ENCODE results near the gene SCYL1.

SCYL1 gene

GRCh38 chr11:65491163-65491465, 33.8 kb upstream of the SCYL1 start:
- no peak for TF ChIP-seq REST (IDR thresholded peaks at IDR 0.05; ENCODE audit: insufficient read depth in 1 of 2, low read depth in 2 of 2, low read length in 2 of 2)
- TF ChIP-seq SIN3A (IDR thresholded peaks at IDR 0.05; ENCODE audit: borderline replicate concordance, insufficient read depth, low read length), result no peak
- TF ChIP-seq FOXP2 (optimal IDR thresholded peaks at IDR 0.05; ENCODE audit: borderline replicate concordance, extremely low read depth, extremely low read length, insufficient read depth), result no peak
- no peak for TF ChIP-seq POLR2AphosphoS5 (IDR thresholded peaks at IDR 0.05; ENCODE audit: low read depth, low read length)
- TF ChIP-seq TAF1 (IDR thresholded peaks at IDR 0.05; ENCODE audit: borderline replicate concordance, insufficient read depth, low read length), result no peak

GRCh38 chr11:65491614-65492386, 33.1 kb upstream of the SCYL1 start:
- no peak for TF ChIP-seq SIN3A (IDR thresholded peaks at IDR 0.05; ENCODE audit: borderline replicate concordance, insufficient read depth, low read length)
- TF ChIP-seq REST (IDR thresholded peaks at IDR 0.05; ENCODE audit: insufficient read depth in 1 of 2, low read depth in 2 of 2, low read length in 2 of 2), result 0 out of 4 replicates have a peak, but pooled peaks of 1 of the 2 experiments have one; percentile 29

- no peak for TF ChIP-seq TAF1 (IDR thresholded peaks at IDR 0.05; ENCODE audit: borderline replicate concordance, insufficient read depth, low read length)
- TF ChIP-seq POLR2AphosphoS5 (IDR thresholded peaks at IDR 0.05; ENCODE audit: low read depth, low read length), result no peak
- TF ChIP-seq REST (IDR thresholded peaks at IDR 0.05; ENCODE audit: insufficient read depth in 1 of 2, low read depth in 2 of 2, low read length in 2 of 2), result no peak
- TF ChIP-seq FOXP2 (optimal IDR thresholded peaks at IDR 0.05; ENCODE audit: borderline replicate concordance, extremely low read depth, extremely low read length, insufficient read depth), result no peak
- TF ChIP-seq SIN3A (IDR thresholded peaks at IDR 0.05; ENCODE audit: borderline replicate concordance, insufficient read depth, low read length), result no peak
Measured at GRCh38 chr11:65492387-65492636, 32.6 kb upstream of the SCYL1 start.

- TF ChIP-seq SIN3A (IDR thresholded peaks at IDR 0.05; ENCODE audit: borderline replicate concordance, insufficient read depth, low read length) (no peak), TAF1 (IDR thresholded peaks at IDR 0.05; ENCODE audit: borderline replicate concordance, insufficient read depth, low read length) (no peak), FOXP2 (optimal IDR thresholded peaks at IDR 0.05; ENCODE audit: borderline replicate concordance, extremely low read depth, extremely low read length, insufficient read depth) (no peak), REST (IDR thresholded peaks at IDR 0.05; ENCODE audit: insufficient read depth in 1 of 2, low read depth in 2 of 2, low read length in 2 of 2) (no peak), POLR2AphosphoS5 (IDR thresholded peaks at IDR 0.05; ENCODE audit: low read depth, low read length) (peak; percentile 50; the same call in 1 of the 2 replicates)
Measured at GRCh38 chr11:65492637-65493366, 32.1 kb upstream of the SCYL1 start.

Measured in PFSK-1 (cell line).